ENCODE data around the gene DLGAP4.

The DLGAP4 gene

DNA sequence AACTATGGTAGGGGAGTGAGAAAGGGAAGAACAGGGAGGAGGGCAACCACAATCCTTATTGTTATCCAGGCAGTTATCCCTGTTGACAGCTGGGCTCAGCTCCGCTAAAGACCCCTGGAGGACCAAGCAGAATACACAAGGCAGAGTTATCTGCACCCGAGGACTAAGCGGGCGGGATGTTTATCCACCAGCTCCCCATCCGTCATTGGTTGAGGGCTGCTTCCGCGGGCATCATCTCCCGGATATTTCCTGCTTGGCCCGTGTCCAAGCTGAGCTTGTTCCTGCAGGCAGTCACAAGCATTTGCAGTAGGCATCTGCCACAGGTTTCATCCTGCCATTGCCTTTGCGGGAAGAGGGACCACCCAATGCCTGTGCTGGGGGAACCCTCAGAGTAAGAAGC is 102.1 kb downstream of the DLGAP4 start:
- no peak for DNase-seq (ENCODE audit: low spot score)

DNA sequence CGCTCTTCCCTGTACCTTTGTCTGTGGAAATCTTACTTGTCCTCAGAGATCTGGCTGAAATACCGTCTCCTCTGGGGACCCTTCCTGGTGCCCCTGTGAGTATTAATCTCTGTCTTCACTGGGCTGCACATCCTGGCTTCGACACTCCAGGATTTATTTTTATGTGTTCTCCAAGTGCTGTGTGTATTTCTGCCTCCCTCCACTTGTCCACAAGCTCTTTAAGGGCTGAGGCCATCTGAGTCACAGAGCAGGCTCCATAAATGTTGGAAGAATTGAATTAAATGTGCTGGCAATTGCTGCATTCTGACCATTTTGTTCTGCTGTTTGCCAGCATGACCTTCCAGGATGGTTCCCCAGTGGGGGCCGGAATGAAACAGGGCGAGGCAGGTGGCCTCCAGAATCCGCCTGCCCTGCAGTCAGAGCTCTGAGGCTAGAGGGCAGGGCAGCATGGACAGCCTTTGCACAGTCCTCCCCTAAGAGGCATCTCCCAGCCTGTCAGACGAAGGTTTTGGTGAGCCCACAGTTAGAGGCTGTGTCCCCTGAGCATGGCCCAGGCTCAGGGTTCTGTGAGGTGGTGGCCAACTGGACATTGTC is 105.8 kb downstream of the DLGAP4 start:
- no peak for DNase-seq (ENCODE audit: low spot score)

DNA sequence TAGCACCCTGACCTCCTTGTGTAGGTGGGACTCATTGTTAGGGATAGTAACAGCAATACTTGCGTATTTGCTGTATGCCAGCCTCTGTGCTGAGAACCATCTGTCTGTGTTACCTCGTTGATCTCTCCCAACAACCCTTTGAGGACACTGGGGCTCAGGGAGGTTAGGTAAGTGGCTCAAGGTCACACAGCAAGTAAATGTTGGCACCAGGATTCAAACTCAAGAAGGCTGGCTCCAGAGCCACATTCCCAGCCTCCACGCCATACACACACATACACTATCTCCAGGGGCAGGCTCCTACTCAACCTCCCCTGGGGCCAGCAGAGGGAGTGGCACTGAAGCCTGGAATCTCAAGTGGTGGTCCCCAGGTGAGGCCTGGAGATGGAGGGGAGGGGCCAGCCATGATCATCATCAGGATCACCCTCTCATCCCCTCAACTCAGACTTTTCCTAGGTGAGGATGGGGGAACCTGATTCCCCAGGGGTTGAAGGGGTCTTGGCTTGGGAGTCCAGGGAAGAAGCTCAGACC is 109.4 kb downstream of the DLGAP4 start:
- DNase-seq (ENCODE audit: low spot score): no peak

DNA sequence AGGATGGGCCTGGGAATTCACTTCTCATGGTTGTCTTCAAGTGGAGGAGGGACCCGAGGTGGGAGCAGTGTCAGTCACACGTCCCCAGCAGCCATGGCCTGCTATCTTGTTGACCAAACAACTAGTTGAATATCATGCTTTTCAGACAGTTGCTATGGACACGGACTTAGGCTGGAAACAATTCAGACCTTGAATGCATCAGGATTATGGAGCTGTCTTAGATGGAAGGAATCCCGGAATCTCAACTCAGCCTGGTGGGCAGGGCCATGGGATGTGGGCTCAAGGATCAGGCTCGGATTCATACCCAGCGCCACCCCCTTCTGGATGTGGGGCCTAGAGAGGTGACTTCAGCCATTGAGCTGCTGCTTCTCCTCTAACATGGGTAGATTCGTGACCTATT is 112.6 kb downstream of the DLGAP4 start:
- DNase-seq (ENCODE audit: low spot score): no peak

DNA sequence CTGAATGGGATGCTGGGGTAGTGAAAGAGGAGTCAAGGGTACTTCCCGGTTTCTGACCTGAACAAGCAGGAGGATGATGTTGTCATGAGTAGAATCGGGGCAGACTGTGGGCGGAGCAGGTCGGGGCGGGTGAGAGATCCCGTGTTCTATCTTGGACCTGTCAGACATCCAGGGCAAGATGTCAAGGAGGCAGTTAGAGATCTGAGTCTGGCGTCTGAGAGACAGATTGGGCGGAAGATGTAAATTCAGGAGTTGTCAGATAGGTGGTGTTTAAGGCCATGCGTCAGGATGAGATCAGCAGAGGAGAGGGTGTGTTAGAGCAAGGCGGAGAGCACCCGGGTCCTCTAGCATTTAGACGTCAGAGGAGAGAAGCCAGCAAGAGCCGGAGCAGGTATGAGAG is 115.5 kb downstream of the DLGAP4 start:
- no peak for DNase-seq (ENCODE audit: low spot score)

DNA sequence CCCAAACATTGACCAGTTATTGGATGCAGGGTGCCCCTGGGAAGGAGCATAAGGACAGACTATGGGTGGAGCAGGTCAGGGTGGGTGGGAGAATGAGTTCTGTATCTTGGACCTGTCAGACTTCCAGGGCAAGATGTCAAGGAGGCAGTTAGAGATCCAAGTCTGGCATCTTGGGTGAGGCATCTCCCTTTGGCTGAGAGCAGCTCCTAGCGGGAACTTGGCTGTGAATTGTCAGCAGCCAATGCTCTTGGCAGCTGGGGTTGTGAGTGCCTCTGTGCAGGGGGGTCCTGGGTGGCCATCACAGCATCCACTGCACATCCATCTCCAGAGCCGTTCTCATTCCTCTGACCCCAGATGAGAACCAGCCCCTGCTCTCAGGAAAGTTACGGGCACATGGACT is 118.2 kb downstream of the DLGAP4 start:
- DNase-seq (ENCODE audit: low spot score): no peak

DNA sequence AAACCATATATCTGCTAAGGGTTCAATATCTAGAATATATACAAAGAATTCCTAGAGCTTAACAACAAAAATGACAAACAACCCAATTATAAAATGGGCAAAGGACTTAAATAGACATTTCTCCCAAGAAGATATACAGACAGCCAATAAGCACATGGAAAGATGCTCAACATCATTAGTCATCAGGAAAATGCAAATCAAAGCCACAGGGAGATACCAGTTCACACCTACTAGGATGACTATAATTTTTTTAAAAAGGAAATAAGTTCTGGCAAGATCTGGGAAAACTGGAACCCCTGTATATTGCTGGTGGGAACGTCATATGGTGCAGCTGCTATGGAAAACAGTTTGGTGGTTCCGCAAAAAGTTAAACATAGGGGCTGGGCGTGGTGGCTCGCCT is 119.0 kb downstream of the DLGAP4 start:
- DNase-seq (ENCODE audit: low spot score): no peak

DNA sequence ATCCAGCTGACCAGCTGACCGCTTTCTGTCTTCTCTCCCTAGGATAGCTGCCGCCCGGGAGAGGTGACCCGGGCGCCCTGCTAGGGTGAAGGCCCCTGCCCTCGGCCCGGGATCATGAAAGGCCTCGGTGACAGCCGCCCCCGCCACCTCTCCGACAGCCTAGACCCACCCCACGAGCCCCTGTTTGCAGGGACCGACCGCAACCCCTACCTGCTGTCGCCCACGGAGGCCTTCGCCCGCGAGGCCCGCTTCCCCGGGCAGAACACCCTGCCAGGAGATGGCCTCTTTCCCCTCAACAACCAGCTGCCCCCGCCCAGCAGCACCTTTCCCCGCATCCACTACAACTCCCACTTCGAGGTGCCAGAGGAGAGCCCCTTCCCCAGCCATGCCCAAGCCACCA is 125.5 kb downstream of the DLGAP4 start:
- DNase-seq (ENCODE audit: low spot score): no peak

DNA sequence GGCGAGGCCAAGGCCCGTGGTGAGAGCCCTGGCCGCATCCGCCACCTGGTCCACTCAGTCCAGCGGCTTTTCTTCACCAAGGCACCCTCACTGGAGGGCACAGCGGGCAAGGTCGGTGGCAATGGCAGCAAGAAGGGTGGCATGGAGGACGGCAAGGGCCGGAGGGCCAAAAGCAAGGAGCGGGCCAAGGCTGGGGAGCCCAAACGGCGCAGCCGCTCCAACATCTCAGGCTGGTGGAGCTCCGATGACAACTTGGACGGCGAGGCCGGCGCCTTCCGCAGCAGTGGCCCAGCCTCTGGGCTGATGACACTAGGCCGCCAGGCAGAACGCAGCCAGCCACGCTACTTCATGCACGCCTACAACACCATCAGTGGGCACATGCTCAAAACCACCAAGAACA is 126.0 kb downstream of the DLGAP4 start:
- DNase-seq (ENCODE audit: low spot score): no peak

DNA sequence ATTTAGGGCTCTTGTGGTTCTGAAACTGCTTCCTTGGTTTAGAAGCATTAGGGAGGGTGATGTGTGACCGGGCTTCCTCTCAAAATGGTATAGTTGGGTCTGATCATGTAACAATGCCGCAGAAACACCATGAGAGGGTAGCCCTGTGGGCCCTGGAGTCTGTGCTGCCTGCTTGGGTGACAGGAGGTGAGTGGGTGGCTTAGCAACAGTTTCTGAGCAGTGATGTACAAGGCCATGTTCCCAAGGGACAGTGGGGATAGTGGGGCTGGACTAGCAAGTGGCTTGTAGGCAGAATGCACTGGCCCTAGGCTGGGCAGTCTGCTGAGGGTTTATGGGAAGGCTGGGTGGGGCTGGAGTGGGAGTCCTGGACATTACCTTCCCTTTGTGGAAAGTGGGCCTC is 128.2 kb downstream of the DLGAP4 start:
- DNase-seq (ENCODE audit: low spot score): no peak

DNA sequence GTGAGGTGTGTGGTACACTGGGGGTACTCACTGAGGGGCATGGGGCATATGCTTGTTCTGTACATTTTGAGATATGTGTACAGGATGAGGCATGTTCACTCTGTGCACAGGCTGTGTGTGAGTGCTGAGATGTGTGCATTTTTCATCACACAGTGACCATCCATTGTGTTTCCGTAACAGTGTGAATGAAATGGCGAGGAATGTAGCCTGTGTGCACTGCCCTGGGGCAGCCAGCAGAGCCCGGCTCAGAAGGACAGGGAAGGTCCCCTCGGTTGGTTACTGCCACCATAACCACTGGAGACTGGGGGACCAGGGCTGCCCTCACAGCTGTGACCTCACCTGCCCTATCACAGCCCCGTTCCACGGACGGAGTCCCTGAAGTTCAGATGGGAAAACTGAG is 129.0 kb downstream of the DLGAP4 start:
- DNase-seq (ENCODE audit: low spot score): no peak

DNA sequence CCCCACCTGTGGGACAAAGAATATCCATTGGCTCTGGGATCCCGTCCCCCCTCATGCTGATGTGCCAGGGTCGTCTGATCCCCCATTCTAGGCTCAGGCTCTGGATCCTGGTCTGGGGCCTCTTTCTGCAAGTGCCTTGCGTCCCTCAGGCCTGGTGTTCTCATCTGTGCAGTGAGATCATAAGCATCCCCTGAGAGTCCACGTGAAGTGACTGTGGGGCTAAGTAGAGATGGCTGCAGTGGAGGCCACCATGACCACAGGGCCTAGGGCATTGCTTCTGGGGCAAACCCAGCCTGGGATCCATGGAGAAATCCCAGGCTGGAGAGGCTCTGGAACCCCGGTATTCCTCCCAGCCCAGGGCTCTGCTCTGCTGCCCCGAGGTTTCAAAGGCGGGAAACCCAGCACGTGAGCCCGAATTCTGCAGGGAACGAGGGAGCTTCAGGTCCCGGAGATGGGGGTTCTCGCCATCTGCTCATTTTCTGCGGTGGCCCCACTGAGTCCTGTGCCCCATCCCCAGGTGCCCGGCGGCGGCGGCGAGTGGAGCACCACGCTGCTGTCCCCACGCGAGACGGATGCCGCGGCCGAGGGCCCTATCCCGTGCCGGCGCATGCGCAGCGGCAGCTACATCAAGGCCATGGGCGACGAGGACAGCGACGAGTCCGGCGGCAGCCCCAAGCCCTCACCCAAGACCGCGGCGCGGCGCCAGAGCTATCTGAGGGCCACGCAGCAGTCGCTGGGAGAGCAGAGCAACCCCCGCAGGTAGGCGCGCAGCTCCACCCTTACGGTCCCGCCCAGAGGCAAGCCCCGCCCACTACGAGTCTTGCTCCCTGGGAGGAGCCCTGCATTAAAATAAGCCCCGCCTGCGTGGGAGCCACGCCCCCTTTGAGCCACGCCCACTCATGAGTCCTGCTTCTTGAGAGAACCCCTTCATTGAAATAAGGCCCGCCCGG is 129.7 kb downstream of the DLGAP4 start:
- DNase-seq (ENCODE audit: low spot score): no peak

DNA sequence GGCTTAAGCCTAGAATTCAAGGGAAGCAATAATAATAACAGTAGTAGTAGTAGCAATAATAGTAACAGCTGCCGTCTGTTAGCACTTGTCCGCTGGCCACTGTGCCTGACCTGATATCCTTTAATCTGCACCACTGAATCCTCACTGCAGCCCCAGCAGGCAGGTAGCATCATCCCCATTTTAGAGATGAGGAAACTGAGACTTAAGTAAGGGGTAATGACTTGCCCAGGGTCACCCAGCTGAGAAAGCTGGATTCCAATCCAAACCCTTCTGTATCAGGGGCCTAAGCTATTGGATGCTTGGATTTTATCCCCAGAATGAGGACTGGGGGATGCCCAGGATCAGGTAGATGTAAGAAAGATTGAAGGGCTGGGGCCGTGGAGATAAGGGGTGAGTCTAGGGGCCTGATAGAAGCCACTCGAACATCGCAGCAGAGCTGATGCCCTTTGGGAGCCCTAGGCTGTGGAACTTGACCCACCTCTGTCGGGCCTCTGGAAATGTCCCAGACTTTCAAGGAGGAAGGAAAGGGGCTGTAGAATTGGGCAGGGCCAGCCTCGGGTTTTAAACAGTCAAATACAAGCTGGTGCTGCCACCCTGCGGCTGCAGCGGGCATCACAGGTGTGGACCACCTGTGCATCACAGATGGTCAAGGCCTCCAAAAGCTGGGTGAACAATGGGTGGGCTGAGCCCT is 133.0 kb downstream of the DLGAP4 start:
- peak; percentile 84 for DNase-seq (ENCODE audit: low spot score)

DNA sequence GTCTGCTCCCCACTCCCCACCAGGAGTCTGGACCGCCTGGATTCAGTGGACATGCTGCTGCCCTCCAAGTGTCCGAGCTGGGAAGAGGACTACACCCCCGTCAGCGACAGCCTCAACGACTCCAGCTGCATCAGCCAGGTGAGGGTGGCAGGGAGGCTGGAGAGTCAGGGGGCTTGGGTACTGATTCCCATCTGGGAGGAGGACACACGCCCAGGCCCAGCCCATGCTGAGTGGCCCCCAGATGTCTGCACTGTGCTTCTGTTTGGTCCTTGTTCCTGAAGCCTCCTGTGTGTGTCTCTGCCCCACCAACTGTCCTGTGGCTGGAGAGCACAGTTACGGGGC is 133.6 kb downstream of the DLGAP4 start:
- no peak for DNase-seq (ENCODE audit: low spot score)

DNA sequence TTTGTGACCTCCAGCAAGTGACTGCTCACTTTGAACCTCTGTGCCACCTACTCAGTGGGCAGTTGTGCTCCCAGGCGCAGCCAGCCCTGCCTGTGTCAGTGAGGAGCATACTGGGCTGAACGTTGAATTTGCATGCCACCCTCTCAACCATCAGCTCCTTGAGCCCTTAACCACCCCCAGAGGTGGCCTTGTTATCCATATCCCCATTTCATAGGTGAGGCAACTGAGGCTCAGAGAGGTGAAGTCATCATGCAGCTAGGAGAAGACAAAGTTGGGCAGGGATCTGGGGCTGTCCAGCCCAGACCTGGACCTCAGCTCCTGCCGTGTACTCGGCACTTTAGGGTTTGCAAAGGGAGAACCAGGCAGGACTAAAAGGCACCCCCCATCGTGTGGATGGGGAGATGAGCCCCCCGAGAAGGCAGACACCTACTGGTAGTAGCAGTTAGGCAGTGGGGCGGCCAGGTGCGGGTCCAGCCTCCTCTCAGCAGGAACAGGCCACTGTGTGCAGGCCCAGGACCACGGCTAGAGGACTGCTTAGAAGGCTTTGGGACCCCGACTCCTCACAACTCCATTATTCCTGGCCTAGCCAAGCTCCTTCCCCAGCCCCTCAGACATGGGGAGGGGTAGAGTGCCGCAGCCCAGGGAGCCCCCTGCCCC is 134.4 kb downstream of the DLGAP4 start:
- no peak for DNase-seq (ENCODE audit: low spot score)

DNA sequence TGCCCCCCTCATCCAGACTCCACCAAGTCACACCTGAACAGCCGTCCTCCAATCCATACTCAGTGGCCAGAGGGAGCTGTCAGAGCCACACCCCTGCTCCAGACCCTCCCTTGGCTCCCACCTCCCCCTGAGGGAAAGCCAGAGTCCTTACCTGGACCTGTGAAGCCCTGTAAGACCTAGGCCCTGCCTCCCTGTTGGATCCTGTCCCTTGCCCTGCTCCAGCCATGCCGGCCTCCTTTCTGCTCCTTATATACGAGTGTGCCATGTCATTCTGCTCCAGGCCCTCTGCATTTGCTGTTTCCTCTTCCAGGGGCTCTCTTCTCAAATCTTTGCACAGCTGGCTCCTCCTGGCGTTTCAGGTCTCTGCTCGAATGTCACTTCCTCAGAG is 134.9 kb downstream of the DLGAP4 start:
- no peak for DNase-seq (ENCODE audit: low spot score)

DNA sequence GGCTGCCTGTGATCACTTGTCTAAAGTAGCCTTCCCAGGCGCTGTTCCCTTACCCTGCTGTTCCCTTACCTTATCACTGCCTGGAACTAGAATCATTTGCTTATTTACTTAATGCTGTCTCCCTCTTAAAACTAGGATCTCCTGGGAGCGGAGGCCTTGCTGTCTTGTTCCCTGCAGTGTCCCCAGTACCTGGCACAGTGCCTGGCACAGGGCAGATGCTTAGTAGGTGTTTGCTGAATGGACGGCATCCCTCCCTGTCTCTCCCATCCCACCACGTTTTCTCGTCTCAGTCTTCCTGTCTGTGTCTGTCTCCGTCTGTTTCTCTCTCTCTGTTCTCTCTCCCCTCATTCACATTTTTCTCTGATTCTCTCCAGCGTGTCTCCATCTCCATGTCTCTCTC is 135.3 kb downstream of the DLGAP4 start:
- DNase-seq (ENCODE audit: low spot score): no peak

DNA sequence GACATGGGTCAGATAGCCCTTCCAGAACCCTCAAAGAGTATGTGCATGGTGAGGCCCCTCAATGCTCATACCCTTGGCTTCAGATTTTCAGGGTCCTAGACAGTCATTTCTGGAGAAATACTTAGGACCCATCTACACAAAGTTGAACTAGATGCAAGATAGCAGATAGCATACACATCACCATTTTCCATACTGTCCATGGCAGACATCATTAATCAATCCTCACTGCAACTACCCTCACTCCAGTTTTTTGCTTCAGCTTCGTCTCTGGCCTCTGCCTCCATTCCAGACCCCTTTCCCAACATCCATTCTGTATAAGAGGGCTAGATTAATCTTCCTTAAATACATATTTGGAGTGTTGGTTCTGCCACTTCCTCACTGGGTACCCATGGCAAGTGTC is 139.7 kb downstream of the DLGAP4 start:
- no peak for DNase-seq (ENCODE audit: low spot score)

DNA sequence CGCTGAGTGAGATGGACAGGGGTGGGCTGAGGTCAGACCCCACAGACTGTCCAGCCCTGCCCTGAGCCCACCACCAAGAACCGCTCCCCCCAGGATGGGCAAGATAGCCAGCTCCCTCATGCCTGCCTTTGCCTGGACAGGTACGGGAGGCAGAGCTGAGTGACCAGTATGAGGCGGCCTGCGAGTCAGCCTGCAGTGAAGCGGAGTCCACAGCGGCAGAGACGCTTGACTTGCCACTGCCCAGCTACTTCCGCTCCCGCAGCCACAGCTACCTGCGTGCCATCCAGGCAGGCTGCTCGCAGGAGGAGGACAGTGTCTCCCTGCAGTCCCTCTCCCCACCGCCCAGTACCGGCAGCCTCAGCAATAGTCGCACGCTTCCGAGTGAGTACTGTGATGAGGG is 140.4 kb downstream of the DLGAP4 start:
- no peak for DNase-seq (ENCODE audit: low spot score)

DNA sequence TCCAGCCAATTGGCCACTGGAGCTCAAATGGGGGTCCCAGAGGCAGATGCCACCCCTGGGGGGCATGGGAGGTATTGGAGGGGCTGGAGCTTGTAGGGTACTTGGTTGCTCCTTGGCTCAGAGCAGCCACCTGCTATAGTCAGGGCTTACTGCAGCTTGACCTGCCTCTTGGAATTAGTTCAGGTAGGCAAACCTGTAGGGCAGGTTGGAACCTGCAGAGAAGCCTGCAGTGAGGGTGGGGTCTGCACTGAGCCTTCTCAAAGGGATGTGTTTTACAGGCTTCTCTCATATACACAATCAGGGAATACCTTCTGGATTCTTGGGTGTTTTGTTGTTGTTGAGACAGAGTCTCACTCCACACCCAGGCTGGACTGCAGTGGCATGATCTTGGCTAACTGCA is 141.0 kb downstream of the DLGAP4 start:
- DNase-seq (ENCODE audit: low spot score): no peak

DNA sequence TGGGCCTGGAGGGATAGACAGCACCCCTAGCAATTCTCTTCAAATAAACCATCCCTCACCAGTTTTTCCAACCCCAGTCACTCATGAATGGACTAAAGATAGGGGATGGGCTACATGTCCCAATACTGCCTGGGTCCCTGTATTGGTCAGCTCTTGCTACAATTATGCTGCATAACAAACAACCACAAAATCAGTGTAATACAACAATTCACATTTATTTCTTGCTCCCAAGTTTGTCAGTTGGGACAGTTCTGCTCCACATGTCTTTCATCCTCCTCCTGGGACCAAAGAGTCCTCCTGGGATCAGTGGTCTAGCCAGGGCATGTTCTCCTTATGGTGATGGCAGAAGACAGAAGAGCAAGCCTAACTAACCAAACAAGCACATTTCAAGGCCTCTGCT is 143.5 kb downstream of the DLGAP4 start:
- DNase-seq (ENCODE audit: low spot score): no peak

DNA sequence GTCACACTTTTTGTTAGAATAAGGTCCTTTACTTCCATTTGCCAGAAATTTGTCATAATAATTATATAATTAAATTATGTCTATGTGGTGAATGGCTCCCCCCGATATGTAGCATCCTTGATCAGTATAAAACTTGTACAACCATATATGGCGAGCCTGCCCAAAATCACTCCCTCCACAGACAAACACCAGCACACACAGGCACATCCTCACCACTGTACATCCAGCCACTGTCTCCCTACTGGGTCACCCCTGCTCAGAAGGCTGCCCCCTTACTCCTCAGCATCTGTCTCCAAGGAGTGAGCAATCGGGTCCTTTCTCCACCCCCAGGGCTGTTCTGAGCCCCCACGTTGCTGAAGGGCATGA is 148.2 kb downstream of the DLGAP4 start:
- DNase-seq (ENCODE audit: low spot score): no peak

All from HuH-7 (cell line).